ENCODE data around the gene JUN. TPM values are rescaled to one million over a fixed set of nuclear protein-coding genes. Genes with fewer than 3 reads are reported as not detected.
A peak's percentile ranks its signal among the peaks of the same experiment; 100 is the strongest.

Gene JUN
- total and polyA plus RNA-seq, 4 donors: 15.0 to 29.8 (median 17.5) TPM

DNA sequence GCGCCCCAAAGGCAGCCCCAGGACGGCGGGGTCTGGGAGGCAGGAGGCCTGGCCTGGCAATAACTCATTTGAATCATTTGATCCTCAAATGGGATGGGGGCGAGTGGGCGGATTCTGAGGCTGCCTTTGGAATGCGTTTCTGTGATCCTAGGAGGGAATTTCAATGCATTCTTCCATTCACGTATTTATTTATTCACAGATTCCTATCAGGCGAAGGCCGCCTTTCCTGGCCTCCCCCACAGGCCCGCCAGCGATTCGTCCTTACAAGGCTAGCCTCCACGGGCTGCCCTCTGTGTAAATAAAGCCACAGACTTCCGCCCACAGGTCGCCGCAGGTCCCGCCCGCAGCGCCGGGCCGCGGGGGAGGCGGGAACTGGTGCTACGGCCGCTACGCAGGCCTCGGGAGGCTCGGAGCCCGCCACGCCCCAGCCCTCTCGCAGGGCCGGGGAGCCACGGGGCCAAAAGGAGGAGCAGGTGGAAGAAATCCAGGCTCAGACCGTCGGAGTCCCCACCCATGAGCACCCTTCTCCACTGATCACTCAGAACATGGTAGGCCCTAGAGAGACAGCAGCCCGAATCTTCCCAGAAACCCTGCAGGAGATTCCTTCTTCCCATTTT, 31.3 kb upstream of the JUN start (continued):
- TF ChIP-seq FOXA1 (IDR thresholded peaks at IDR 0.05) (peak; percentile 53), TAF1 (conservative IDR thresholded peaks at IDR 0.05) (no peak), RXRA (IDR thresholded peaks at IDR 0.05) (peak; percentile 54 to 59), RAD21 (IDR thresholded peaks at IDR 0.05) (peak; percentile 26 to 61)
- TF ChIP-seq, protein P1, sequence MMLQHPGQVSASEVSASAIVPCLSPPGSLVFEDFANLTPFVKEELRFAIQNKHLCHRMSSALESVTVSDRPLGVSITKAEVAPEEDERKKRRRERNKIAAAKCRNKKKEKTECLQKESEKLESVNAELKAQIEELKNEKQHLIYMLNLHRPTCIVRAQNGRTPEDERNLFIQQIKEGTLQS (IDR thresholded peaks at IDR 0.05): no peak

GRCh38 chr1:58814251-58815068, 30.6 kb upstream of the JUN start:
- H3K9ac ChIP-seq (ENCODE audit: low read depth in 1 of 2, low read length in 2 of 2): no peak overlapping the region
- H3K4me1 ChIP-seq (ENCODE audit: control insufficient read depth in 4 of 4, insufficient read depth in 4 of 4, low read length in 3 of 4): peaks cover 3 to 12% (median 5%) of the 10 kb centered on the region in 4 donors
- peak; percentile 44 for DNase-seq (ENCODE audit: low spot score)
- no peaks in the 10 kb centered on the region for H3K27me3 ChIP-seq (ENCODE audit: control insufficient read depth in 4 of 4, insufficient read depth in 4 of 4, low read length in 3 of 4)
- H3K27ac ChIP-seq (ENCODE audit: low read depth in 1 of 2, low read length in 2 of 2): peak overlapping the region; percentile 94 to 96
- H3K9me3 ChIP-seq (ENCODE audit: control insufficient read depth in 4 of 4, low read length in 3 of 4): no peaks in the 10 kb centered on the region
- 56% methylated on average over 45 of the region's 45 CpGs for WGBS
- no peaks in the 10 kb centered on the region for H3K36me3 ChIP-seq (ENCODE audit: control insufficient read depth in 4 of 4, insufficient read depth in 3 of 4, low read depth in 1 of 4, low read length in 3 of 4)
- H3K4me3 ChIP-seq (ENCODE audit: low read depth in 1 of 3, low read length in 3 of 3): peak overlapping the region in 1 of 3 donors; percentile 84
- TF ChIP-seq RAD21 (IDR thresholded peaks at IDR 0.05): no peak
- TF ChIP-seq SP1 (IDR thresholded peaks at IDR 0.05): no peak
- no peak for TF ChIP-seq TAF1 (conservative IDR thresholded peaks at IDR 0.05)
- no peak for TF ChIP-seq HNF4G (IDR thresholded peaks at IDR 0.05)
- TF ChIP-seq MAX (IDR thresholded peaks at IDR 0.05): peak; percentile 11
- TF ChIP-seq EGR1 (IDR thresholded peaks at IDR 0.05; ENCODE audit: low read depth in 2 of 2): no peak
- TF ChIP-seq, protein P1 (IDR thresholded peaks at IDR 0.05): no peak
- TF ChIP-seq GABPA (IDR thresholded peaks at IDR 0.05 in 1 of 2, conservative IDR thresholded peaks at IDR 0.05 in 1 of 2): no peak
- no peak for TF ChIP-seq FOXA1 (IDR thresholded peaks at IDR 0.05)

DNA sequence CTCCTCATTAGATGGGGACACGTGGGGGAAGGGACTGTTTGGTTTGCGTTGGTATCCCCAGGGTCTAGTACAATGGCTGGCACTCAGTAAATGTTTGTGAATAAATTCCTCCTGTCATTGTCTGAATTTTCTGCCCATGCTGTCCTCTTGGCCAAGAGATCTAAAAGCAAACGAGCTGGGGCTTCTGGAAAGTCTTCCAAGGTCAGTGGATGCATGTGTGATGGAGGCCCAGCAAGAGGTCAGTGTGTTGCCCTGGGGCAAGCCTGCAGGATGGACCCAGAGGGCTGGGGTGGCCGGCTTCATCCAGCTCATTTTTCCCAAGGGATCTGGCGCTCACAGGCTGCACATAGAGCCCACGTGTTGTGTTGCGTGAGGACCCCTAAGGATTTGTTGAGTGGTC, 30.0 kb upstream of the JUN start:
- TF ChIP-seq JUND (IDR thresholded peaks at IDR 0.05): no peak
- TF ChIP-seq NR2F2 (IDR thresholded peaks at IDR 0.05): peak; percentile 12
- Histone ChIP-seq H3K9me3 (ENCODE audit: control insufficient read depth in 4 of 4, low read length in 3 of 4) (no peaks in the 10 kb centered on the region), H3K27me3 (ENCODE audit: control insufficient read depth in 4 of 4, insufficient read depth in 4 of 4, low read length in 3 of 4) (no peaks in the 10 kb centered on the region), H3K4me3 (ENCODE audit: low read depth in 1 of 3, low read length in 3 of 3) (no peak overlapping the region), H3K27ac (ENCODE audit: low read depth in 1 of 2, low read length in 2 of 2) (peak overlapping the region in 1 of 2 donors; percentile 29), H3K9ac (ENCODE audit: low read depth in 1 of 2, low read length in 2 of 2) (no peak overlapping the region), H3K36me3 (ENCODE audit: control insufficient read depth in 4 of 4, insufficient read depth in 3 of 4, low read depth in 1 of 4, low read length in 3 of 4) (no peaks in the 10 kb centered on the region), H3K4me1 (ENCODE audit: control insufficient read depth in 4 of 4, insufficient read depth in 4 of 4, low read length in 3 of 4) (peaks cover 3 to 15% (median 7%) of the 10 kb centered on the region in 4 donors)
- WGBS: 80% methylated on average over 7 of the region's 7 CpGs
- no peak for DNase-seq (ENCODE audit: low spot score)

- Histone ChIP-seq H3K4me1 (ENCODE audit: control insufficient read depth in 4 of 4, insufficient read depth in 4 of 4, low read length in 3 of 4) (peaks cover 3 to 15% (median 7%) of the 10 kb centered on the region in 4 donors), H3K9ac (ENCODE audit: low read depth in 1 of 2, low read length in 2 of 2) (no peak overlapping the region), H3K27ac (ENCODE audit: low read depth in 1 of 2, low read length in 2 of 2) (no peak overlapping the region), H3K36me3 (ENCODE audit: control insufficient read depth in 4 of 4, insufficient read depth in 3 of 4, low read depth in 1 of 4, low read length in 3 of 4) (no peaks in the 10 kb centered on the region), H3K27me3 (ENCODE audit: control insufficient read depth in 4 of 4, insufficient read depth in 4 of 4, low read length in 3 of 4) (no peaks in the 10 kb centered on the region), H3K9me3 (ENCODE audit: control insufficient read depth in 4 of 4, low read length in 3 of 4) (no peaks in the 10 kb centered on the region), H3K4me3 (ENCODE audit: low read depth in 1 of 3, low read length in 3 of 3) (no peak overlapping the region)
- no peak for DNase-seq (ENCODE audit: low spot score)
- 85% methylated on average over 1 of the region's 1 CpG for WGBS
- TF ChIP-seq GABPA (IDR thresholded peaks at IDR 0.05 in 1 of 2, conservative IDR thresholded peaks at IDR 0.05 in 1 of 2): no peak
- TF ChIP-seq HNF4A (conservative IDR thresholded peaks at IDR 0.05): no peak
- TF ChIP-seq EGR1 (IDR thresholded peaks at IDR 0.05; ENCODE audit: low read depth in 2 of 2): no peak
- TF ChIP-seq HNF4G (IDR thresholded peaks at IDR 0.05): no peak
- TF ChIP-seq JUND (IDR thresholded peaks at IDR 0.05): no peak
- TF ChIP-seq FOXA1 (IDR thresholded peaks at IDR 0.05): no peak
- TF ChIP-seq, protein P2, sequence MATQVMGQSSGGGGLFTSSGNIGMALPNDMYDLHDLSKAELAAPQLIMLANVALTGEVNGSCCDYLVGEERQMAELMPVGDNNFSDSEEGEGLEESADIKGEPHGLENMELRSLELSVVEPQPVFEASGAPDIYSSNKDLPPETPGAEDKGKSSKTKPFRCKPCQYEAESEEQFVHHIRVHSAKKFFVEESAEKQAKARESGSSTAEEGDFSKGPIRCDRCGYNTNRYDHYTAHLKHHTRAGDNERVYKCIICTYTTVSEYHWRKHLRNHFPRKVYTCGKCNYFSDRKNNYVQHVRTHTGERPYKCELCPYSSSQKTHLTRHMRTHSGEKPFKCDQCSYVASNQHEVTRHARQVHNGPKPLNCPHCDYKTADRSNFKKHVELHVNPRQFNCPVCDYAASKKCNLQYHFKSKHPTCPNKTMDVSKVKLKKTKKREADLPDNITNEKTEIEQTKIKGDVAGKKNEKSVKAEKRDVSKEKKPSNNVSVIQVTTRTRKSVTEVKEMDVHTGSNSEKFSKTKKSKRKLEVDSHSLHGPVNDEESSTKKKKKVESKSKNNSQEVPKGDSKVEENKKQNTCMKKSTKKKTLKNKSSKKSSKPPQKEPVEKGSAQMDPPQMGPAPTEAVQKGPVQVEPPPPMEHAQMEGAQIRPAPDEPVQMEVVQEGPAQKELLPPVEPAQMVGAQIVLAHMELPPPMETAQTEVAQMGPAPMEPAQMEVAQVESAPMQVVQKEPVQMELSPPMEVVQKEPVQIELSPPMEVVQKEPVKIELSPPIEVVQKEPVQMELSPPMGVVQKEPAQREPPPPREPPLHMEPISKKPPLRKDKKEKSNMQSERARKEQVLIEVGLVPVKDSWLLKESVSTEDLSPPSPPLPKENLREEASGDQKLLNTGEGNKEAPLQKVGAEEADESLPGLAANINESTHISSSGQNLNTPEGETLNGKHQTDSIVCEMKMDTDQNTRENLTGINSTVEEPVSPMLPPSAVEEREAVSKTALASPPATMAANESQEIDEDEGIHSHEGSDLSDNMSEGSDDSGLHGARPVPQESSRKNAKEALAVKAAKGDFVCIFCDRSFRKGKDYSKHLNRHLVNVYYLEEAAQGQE (IDR thresholded peaks at IDR 0.05): no peak
- no peak for TF ChIP-seq SP1 (IDR thresholded peaks at IDR 0.05)
- no peak for TF ChIP-seq CTCF (IDR thresholded peaks at IDR 0.05; ENCODE audit: low read depth, low read length, missing input control)
Observed at GRCh38 chr1:58813361-58813760, 29.5 kb upstream of the JUN start.

Data from liver (tissue), 9 donors.